ENCODE measurements around the gene OBP2B.
"Not testable (repeated sequence)": the region's sequence is repeated elsewhere in the genome, so short reads cannot be mapped to it uniquely, and the experiment has no call there.

The OBP2B gene

DNA sequence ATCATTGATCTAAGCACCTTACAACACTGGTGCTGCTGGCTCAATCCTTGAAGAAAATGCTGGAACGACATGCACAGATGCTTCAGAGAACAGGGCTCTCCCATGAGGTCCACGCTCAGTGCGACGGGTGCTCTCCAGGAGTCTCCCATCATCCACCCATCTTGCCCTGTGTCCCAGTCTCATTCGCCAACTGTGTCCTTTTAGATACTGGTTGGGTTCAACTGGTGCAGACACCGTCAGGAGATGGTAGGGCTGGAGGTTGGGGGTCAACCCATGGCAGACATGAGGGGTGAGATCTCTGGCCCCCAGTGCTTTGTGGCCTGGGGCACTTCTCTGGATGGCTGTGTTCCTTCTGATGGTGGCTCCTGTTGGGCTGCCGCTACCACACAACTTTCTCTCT is 1.6 kb upstream of the OBP2B start:
- no peak for DNase-seq (ENCODE audit: low spot score)
- no peak for TF ChIP-seq CTCF (IDR thresholded peaks at IDR 0.05; ENCODE audit: extremely low read depth, missing control alignments)

- TF ChIP-seq CTCF (IDR thresholded peaks at IDR 0.05; ENCODE audit: extremely low read depth, missing control alignments): no peak
These were observed 1.1 kb upstream of the OBP2B start for GRCh38 chr9:133210202-133210532.

DNA sequence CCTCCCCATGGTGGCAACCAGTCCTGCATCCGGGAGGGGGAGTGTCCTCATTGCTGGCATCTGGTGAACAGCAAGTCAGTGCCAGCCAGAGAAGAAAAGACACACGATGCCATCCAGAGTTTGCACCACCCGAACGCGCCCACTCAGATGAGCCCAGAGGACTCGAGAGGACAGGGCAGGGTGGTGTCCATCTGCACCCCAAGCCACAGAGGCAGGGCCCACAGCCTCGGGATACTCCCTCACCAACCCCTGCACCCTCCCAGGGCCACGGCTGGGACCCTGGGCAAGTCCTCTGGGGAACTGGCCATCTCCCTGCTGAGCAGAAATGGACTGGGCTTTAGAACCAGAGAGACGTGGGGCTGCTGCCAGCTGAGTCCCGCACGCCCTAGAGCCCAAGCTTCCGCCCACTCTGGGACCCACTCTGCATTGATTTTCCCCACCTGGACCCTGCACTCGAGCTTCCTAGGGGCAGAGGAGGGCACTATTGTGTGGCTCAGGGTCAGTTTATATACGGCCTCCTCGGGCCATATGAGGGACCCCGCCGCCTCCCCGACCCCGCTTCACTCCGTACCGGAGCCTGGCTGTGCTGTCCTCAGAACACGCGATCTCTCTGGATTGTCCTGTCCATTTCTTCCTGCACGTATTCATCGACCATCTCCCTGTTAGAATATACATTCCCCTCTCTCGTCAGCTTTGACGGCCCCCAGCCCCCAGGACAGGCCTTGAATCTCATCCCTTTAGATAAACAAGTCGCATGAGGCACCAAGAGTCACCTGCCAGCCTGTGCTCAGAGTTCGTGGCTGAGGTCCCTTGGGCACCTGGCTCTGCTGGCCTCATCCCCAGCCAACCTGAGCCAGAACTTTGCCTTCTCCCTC is 514 bp upstream of the OBP2B start:
- not testable (repeated sequence) for DNase-seq (ENCODE audit: low spot score)

More at GRCh38 chr9:133210202-133210532, 1.1 kb upstream of the OBP2B start:
- DNase-seq (ENCODE audit: low spot score): no peak

GRCh38 chr9:133208171-133208879 is 725 bp downstream of the OBP2B start:
- not testable (repeated sequence) for DNase-seq (ENCODE audit: low spot score)

GRCh38 chr9:133207540-133208170 is 1.4 kb downstream of the OBP2B start:
- no peak for TF ChIP-seq CTCF (IDR thresholded peaks at IDR 0.05; ENCODE audit: extremely low read depth, missing control alignments)
- DNase-seq (ENCODE audit: low spot score): no peak

DNA sequence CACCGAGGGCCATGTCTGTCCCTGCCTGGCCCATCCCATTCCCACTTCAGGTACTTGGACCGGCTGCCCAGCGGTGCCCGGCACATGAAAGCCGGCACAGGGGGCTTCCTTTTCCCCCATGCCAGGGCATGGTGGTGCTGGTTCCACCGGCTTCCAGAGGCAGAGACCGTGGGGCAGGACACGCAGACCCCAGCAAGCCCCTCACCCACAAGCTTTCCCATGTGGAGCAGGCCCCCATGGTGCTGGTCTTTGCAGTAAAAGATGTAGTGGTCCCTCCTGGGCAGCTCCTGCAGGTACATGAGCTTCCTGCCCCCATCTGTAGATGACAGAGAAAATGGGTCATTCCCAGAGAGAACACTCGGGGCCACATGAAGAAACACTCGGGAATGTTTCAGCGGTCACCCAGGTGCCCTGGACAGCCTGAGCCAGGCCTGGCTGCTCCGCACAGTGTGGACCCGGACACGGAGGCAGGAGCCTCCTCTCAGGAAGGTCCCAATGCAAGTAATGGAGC is 2.0 kb downstream of the OBP2B start:
- TF ChIP-seq CTCF (IDR thresholded peaks at IDR 0.05; ENCODE audit: extremely low read depth, missing control alignments): no peak
- no peak for DNase-seq (ENCODE audit: low spot score)

DNA sequence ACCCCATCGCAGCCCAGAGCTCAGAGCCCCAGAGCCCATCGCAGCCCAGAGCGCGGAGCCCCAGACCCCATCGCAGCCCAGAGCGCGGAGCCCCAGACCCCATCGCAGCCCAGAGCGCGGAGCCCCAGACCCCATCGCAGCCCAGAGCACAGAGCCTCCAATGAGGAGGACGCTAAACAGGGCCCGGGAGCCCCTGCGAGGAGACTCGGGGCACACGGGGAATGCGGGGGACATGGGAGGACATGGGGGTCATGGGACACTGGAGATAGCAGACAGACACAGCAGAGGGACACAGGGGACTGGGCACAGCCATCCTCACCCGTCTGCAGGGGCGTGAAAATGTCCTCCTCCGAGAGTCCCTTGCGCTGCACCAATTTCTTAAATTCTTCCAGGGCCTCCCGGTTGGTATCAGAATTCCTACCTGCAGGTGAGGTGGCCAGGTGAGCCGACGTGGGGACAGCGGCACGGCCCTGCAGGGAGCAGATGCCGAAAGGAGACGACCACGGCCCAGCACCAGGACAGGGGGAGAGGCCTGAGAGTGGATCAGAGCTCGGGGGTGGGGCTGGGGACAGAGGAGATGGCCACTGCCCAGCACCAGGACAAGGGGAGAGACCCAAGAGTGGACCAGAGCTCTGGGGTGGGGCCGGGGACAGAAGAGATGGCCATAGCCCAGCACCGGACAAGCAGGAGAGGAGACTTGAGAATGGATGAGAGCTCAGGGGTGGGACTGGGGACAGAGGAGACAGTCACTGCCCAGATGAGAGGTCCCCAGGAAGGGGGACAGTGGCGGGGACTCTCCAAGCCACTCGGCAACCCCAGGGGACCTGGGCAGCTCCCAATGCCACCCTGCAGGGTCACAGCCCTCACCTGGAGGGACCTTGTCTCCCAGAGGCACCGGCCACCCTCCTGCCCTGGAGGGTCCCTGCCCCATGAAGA is 2.8 kb downstream of the OBP2B start:
- TF ChIP-seq CTCF (IDR thresholded peaks at IDR 0.05; ENCODE audit: extremely low read depth, missing control alignments): no peak
- DNase-seq (ENCODE audit: low spot score): no peak

DNA sequence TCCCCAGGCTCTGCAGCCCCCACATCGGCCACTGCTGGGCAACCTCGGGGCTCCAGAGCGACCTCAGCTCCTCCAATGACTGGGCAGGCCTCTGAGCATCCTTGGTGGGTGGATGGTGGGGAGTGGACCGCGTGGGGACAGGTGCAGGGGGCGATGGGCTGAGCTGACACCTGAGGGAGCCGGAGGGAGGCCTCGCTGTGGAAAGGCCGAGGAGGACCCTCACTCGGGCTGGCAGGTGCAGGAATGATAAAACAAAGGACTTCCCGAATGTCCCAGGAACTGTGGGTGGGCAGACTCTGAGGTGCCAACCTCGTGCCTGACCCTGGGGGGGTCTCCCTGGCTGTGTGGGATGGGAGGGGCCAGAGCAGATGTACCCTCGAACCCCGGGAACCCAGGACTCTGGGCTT is 3.6 kb downstream of the OBP2B start:
- DNase-seq (ENCODE audit: low spot score): not testable (repeated sequence)

All from GM20000 (cell line).